Measurements from ENCODE around the gene GALNT2. TPM values are rescaled to one million over a fixed set of nuclear protein-coding genes. Genes with fewer than 3 reads are reported as not detected.

GALNT2 gene
- total and polyA plus RNA-seq, 9 of the 15 experiments (the other 6 are each of a cell fraction or from before 2014, with no cell fraction given), result 1.6 to 106 (median 51.9) TPM

- TF ChIP-seq KLF16 (IDR thresholded peaks at IDR 0.05) (no peak), CREB3 (tag; conservative IDR thresholded peaks at IDR 0.05; ENCODE audit: low read depth) (no peak), SNIP1 (IDR thresholded peaks at IDR 0.05; ENCODE audit: low read depth) (no peak), CTCF (IDR thresholded peaks at IDR 0.05 in 2 of 3, conservative IDR thresholded peaks at IDR 0.05 in 1 of 3; ENCODE audit: insufficient read depth in 2 of 3, low read depth in 1 of 3, low read length in 3 of 3) (peak; percentile 48 to 85 (median 62)), POLR2AphosphoS2 (IDR thresholded peaks at IDR 0.05; ENCODE audit: low read length) (no peak), FOSL1 (tag; conservative IDR thresholded peaks at IDR 0.05) (no peak), ETV1 (tag; conservative IDR thresholded peaks at IDR 0.05; ENCODE audit: low read depth) (peak; percentile 30; the same call in 1 of the 2 replicates), TEAD2 (tag; IDR thresholded peaks at IDR 0.05) (0 out of 2 replicates have a peak, but pooled peaks have one; percentile 25), CCNT2 (IDR thresholded peaks at IDR 0.05; ENCODE audit: borderline replicate concordance, extremely low read depth, insufficient read length, low read depth, low read length) (no peak)
Measured at GRCh38 chr1:230120921-230121381, 53.9 kb downstream of the GALNT2 start (continued).

Data from K562 (cell line).